HCT116 (cell line): ENCODE results near the gene ZNF93. TPM values are rescaled to one million over a fixed set of nuclear protein-coding genes. Genes with fewer than 3 reads are reported as not detected.
"Not testable (repeated sequence)": the region's sequence is repeated elsewhere in the genome, so short reads cannot be mapped to it uniquely, and the experiment has no call there.

Source experiments
- ATAC-seq: fragments of 200-7000 bp; cut with Tn5 transposase; 2 replicates; pipeline ENCODE4 v1.9.1; 2020; ENCODE audit warnings: mild to moderate bottlenecking, moderate library complexity
- BruUV-seq: library from RNA; stranded (reverse); fragments of 400-500 nt; replicated peaks from 2 replicates; lab custom pipeline; 2021; lab: Mats Ljungman, UMichigan
- CTCF ChIA-PET: fragments of 300-600 bp; sonication (Branson Sonifier 250); formaldehyde crosslinking; loops from one replicate; lab custom pipeline; 2021; ENCODE audit warnings: antibody characterized with exemption; lab: Charles Lee
- POLR2A ChIA-PET: fragments of 300-600, 350-600 bp; sonication (Branson Sonifier 250); formaldehyde crosslinking; loops from one replicate; lab custom pipeline; 2021; ENCODE audit warnings: antibody characterized with exemption; lab: Charles Lee
- RAD21 ChIA-PET, 2 experiments: fragments of 300-600 bp; sonication (Branson Sonifier 250); formaldehyde crosslinking; loops; one replicate each; lab custom pipeline; 2023; ENCODE audit warnings: low total read pairs in 2 of 2; ENCODE audit not compliant: uncharacterized antibody in 2 of 2, unreplicated experiment in 2 of 2, low non-redundant PET in 1 of 2; lab: Charles Lee
- DNase-seq: peaks from one replicate; pipeline ENCODE4 v3.0.0-alpha.2; 2010; ENCODE audit warnings: low read depth, low spot score
- H2AFZ ChIP-seq: fragments of 200-600 bp; shearing (Covaris generic), sonication (generic); 2 replicates; pipeline ENCODE4 v1.6.1; 2017; ENCODE audit warnings: low read depth, mixed run types, mixed read lengths, antibody characterized with exemption, low read length; ENCODE audit not compliant: poor library complexity, severe bottlenecking
- H3K27ac ChIP-seq: 2 replicates; pipeline ENCODE4 v1.5.1; 2012; ENCODE audit warnings: low read depth, low read length
- H3K27me3 ChIP-seq: fragments of 200-600 bp; sonication (generic); 2 replicates; pipeline ENCODE4 v1.6.1; 2016; ENCODE audit warnings: mixed run types, low read length, mixed read lengths; ENCODE audit not compliant: insufficient read depth
- H3K36me3 ChIP-seq, 2 experiments: fragments of 200-500 bp in 1 of 2; fragments of 200-600 bp in 1 of 2; sonication (Bioruptor generic) in 1 of 2; sonication (generic) in 1 of 2; 2 replicates each; pipeline versions ENCODE4 v1.5.1 to v1.6.1; 2014 to 2016; ENCODE audit warnings: low read length in 2 of 2, inconsistent platforms in 1 of 2, mixed read lengths in 1 of 2, mixed run types in 1 of 2; ENCODE audit not compliant: insufficient read depth in 2 of 2, control insufficient read depth in 1 of 2
- H3K4me1 ChIP-seq, 2 experiments: fragments of 200-600 bp in 1 of 2; sonication (generic) in 1 of 2; 2 replicates each; pipeline versions ENCODE4 v1.5.1 to v1.6.1; 2012 to 2017; ENCODE audit warnings: low read length in 2 of 2, inconsistent platforms in 1 of 2, mild to moderate bottlenecking in 1 of 2, mixed read lengths in 1 of 2, mixed run types in 1 of 2, moderate library complexity in 1 of 2; ENCODE audit not compliant: insufficient read depth in 2 of 2, control insufficient read depth in 1 of 2
- H3K4me2 ChIP-seq: fragments of 200-600 bp; sonication (generic); 2 replicates; pipeline ENCODE4 v1.6.1; 2017; ENCODE audit warnings: mixed run types, low read length, mixed read lengths
- H3K4me3 ChIP-seq, 2 experiments: fragments of 200-600 bp in 1 of 2; sonication (generic) in 1 of 2; replicated peaks in 1 of 2; 2 replicates each; pipeline ENCODE4 v1.5.1; 2011 to 2016; ENCODE audit warnings: low read length in 2 of 2, control low read depth in 1 of 2, low read depth in 1 of 2, mild to moderate bottlenecking in 1 of 2, mixed read lengths in 1 of 2, mixed run types in 1 of 2
- H3K79me2 ChIP-seq: fragments of 200-600 bp; sonication (generic); 2 replicates; pipeline ENCODE4 v1.6.1; 2017; ENCODE audit warnings: mild to moderate bottlenecking, mixed run types, low read length, moderate library complexity, mixed read lengths; ENCODE audit not compliant: insufficient read depth
- H3K9ac ChIP-seq: fragments of 200-600 bp; sonication (generic); 2 replicates; pipeline ENCODE4 v1.6.1; 2016; ENCODE audit warnings: low read length, mixed read lengths
- H3K9me2 ChIP-seq: fragments of 200-600 bp; sonication (generic), shearing (Covaris generic); 2 replicates; pipeline ENCODE4 v1.6.1; 2017; ENCODE audit warnings: mixed run types, mild to moderate bottlenecking, moderate library complexity; ENCODE audit not compliant: insufficient read depth
- H3K9me3 ChIP-seq, 2 experiments: fragments of 200-500 bp in 1 of 2; fragments of 200-600 bp in 1 of 2; sonication (Bioruptor generic) in 1 of 2; sonication (generic) in 1 of 2; 2 replicates each; pipeline ENCODE4 v1.6.1; 2014 to 2017; ENCODE audit warnings: low read length in 2 of 2, mixed read lengths in 2 of 2, inconsistent platforms in 1 of 2, low read depth in 1 of 2, mild to moderate bottlenecking in 1 of 2, mixed run types in 1 of 2, moderate library complexity in 1 of 2; ENCODE audit not compliant: control insufficient read depth in 1 of 2, insufficient read depth in 1 of 2
- H4K20me1 ChIP-seq: fragments of 200-600 bp; sonication (generic), shearing (Covaris generic); 2 replicates; pipeline ENCODE4 v1.6.1; 2017; ENCODE audit warnings: mixed run types, mild to moderate bottlenecking, moderate library complexity; ENCODE audit not compliant: insufficient read depth
- RAD21 ChIP-seq: IDR thresholded peaks from 2 replicates; pipeline ENCODE4 v1.6.1; 2012; ENCODE audit warnings: low read depth, mild to moderate bottlenecking
- ZNF274 ChIP-seq: fragments of 200-500 bp; sonication (Bioruptor generic); IDR thresholded peaks from 2 replicates; pipeline ENCODE4 v1.6.1; 2014; ENCODE audit warnings: mild to moderate bottlenecking, low read depth, low read length, inconsistent platforms
- intact Hi-C: fragments of 100-400 bp; cut with micrococcal nuclease; formaldehyde crosslinking; loops from 2 replicates; pipeline ENCODE4 v1.10.0; 2022
- total RNA-seq: library from RNA; stranded (reverse); gene quantifications from one replicate; pipeline ENCODE4 v1.2.1, GENCODE V29; 2021; ENCODE audit not compliant: unreplicated experiment
- TF ChIP-seq, protein P1 (sequence below): IDR thresholded peaks from 2 replicates; pipeline ENCODE4 v1.6.1; 2012; ENCODE audit warnings: low read depth
- TF ChIP-seq, protein P2 (sequence below), 3 experiments: fragments of 200-600 bp in 1 of 3; sonication (generic) in 1 of 3; IDR thresholded peaks in 2 of 3; conservative IDR thresholded peaks in 1 of 3; 2 replicates each; pipeline ENCODE4 v1.5.1; 2012 to 2017; ENCODE audit warnings: low read depth in 2 of 3, low read length in 2 of 3, antibody characterized with exemption in 1 of 3, borderline replicate concordance in 1 of 3, control low read depth in 1 of 3, mild to moderate bottlenecking in 1 of 3, mixed read lengths in 1 of 3, mixed run types in 1 of 3, moderate library complexity in 1 of 3; ENCODE audit not compliant: insufficient read depth in 1 of 3

ZNF93 gene
- total RNA-seq, 1 experiment from 2014 or later = not detected

DNA sequence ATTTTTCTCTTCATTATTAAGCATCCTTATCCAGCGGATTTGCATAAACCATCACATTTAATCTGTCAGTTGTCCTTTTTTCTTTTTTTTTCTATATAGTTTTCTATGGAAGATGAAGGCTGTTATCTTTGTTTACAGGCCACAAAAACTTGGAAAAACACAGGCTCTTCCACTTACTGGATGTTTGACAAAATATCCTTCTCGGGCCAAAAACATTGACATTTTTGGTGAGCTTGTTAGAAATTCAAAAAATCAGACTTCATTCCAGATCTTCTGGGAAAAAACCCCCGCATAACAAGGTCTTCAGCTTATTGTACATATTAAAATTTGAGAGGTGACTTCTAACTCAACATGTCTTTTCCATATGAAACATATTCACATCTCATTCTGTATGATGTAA is 13.8 kb downstream of the ZNF93 start (continued):
- TF ChIP-seq, protein P1, sequence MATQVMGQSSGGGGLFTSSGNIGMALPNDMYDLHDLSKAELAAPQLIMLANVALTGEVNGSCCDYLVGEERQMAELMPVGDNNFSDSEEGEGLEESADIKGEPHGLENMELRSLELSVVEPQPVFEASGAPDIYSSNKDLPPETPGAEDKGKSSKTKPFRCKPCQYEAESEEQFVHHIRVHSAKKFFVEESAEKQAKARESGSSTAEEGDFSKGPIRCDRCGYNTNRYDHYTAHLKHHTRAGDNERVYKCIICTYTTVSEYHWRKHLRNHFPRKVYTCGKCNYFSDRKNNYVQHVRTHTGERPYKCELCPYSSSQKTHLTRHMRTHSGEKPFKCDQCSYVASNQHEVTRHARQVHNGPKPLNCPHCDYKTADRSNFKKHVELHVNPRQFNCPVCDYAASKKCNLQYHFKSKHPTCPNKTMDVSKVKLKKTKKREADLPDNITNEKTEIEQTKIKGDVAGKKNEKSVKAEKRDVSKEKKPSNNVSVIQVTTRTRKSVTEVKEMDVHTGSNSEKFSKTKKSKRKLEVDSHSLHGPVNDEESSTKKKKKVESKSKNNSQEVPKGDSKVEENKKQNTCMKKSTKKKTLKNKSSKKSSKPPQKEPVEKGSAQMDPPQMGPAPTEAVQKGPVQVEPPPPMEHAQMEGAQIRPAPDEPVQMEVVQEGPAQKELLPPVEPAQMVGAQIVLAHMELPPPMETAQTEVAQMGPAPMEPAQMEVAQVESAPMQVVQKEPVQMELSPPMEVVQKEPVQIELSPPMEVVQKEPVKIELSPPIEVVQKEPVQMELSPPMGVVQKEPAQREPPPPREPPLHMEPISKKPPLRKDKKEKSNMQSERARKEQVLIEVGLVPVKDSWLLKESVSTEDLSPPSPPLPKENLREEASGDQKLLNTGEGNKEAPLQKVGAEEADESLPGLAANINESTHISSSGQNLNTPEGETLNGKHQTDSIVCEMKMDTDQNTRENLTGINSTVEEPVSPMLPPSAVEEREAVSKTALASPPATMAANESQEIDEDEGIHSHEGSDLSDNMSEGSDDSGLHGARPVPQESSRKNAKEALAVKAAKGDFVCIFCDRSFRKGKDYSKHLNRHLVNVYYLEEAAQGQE = no peak
- TF ChIP-seq ZNF274 = no peak

DNA sequence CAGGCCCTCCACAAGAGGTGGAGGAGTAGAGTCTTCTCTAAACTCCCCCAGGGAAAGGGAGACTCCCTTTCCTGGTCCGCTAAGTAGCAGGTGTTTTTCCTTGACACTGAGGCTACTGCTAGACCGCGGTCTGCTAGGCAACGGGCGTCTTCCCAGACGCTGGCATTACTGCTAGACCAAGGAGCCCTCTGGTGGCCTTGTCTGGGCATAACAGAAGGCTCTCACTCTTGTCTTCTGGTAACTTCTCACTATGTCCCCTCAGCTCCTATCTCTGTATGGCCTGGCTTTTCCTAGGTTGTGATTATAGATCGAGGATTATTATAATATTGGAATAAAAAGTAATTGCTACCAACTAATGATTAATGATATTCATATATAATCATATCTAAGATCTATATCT is 29.7 kb downstream of the ZNF93 start:
- DNase-seq = peak; percentile 8
- TF ChIP-seq RAD21 = peak; percentile 39; the same call in 1 of the 2 replicates
- TF ChIP-seq, protein P2, sequence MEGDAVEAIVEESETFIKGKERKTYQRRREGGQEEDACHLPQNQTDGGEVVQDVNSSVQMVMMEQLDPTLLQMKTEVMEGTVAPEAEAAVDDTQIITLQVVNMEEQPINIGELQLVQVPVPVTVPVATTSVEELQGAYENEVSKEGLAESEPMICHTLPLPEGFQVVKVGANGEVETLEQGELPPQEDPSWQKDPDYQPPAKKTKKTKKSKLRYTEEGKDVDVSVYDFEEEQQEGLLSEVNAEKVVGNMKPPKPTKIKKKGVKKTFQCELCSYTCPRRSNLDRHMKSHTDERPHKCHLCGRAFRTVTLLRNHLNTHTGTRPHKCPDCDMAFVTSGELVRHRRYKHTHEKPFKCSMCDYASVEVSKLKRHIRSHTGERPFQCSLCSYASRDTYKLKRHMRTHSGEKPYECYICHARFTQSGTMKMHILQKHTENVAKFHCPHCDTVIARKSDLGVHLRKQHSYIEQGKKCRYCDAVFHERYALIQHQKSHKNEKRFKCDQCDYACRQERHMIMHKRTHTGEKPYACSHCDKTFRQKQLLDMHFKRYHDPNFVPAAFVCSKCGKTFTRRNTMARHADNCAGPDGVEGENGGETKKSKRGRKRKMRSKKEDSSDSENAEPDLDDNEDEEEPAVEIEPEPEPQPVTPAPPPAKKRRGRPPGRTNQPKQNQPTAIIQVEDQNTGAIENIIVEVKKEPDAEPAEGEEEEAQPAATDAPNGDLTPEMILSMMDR (IDR thresholded peaks at IDR 0.05 in 2 of 3, conservative IDR thresholded peaks at IDR 0.05 in 1 of 3; ENCODE audit: borderline replicate concordance in 1 of 3, insufficient read depth in 1 of 3, low read depth in 2 of 3, low read length in 2 of 3) = peak in 2 of 3 experiments; percentile 30 to 36; a peak in 4 of 6 replicates
- H3K9ac ChIP-seq, POLR2A ChIA-PET, H3K4me1 ChIP-seq, BruUV-seq, H4K20me1 ChIP-seq, H3K9me2 ChIP-seq, H3K36me3 ChIP-seq, H3K4me2 ChIP-seq, H3K79me2 ChIP-seq, intact Hi-C loops, H3K27me3 ChIP-seq, H3K4me3 ChIP-seq, H2AFZ ChIP-seq, ATAC-seq, H3K27ac ChIP-seq, CTCF ChIA-PET, RAD21 ChIA-PET: not testable (repeated sequence)
- H3K9me3 ChIP-seq = peaks cover 10 to 16% of the 10 kb centered on the region in 2 experiments; a peak in 2 of 4 replicates
